IPS-15b (cell line): ENCODE results near the gene CACNA1C.

Source experiments
- H3K27me3 ChIP-seq: one replicate; pipeline ENCODE4 v1.6.1; 2013; ENCODE audit warnings: low read length; ENCODE audit not compliant: control insufficient read depth, insufficient read depth
- H3K36me3 ChIP-seq: one replicate; pipeline ENCODE4 v1.6.1; 2013; ENCODE audit warnings: low read length; ENCODE audit not compliant: control insufficient read depth, insufficient read depth
- H3K4me1 ChIP-seq: one replicate; pipeline ENCODE4 v1.6.1; 2013; ENCODE audit warnings: mild to moderate bottlenecking, low read length; ENCODE audit not compliant: control insufficient read depth, insufficient read depth
- H3K4me3 ChIP-seq: one replicate; pipeline ENCODE4 v1.5.1; 2013; ENCODE audit warnings: low read depth, low read length
- H3K9ac ChIP-seq: one replicate; pipeline ENCODE4 v1.6.1; 2013; ENCODE audit warnings: low read depth, mild to moderate bottlenecking, low read length
- H3K9me3 ChIP-seq: one replicate; pipeline ENCODE4 v1.6.1; 2013; ENCODE audit warnings: mild to moderate bottlenecking, low read length; ENCODE audit not compliant: control insufficient read depth, insufficient read depth

Gene CACNA1C

DNA sequence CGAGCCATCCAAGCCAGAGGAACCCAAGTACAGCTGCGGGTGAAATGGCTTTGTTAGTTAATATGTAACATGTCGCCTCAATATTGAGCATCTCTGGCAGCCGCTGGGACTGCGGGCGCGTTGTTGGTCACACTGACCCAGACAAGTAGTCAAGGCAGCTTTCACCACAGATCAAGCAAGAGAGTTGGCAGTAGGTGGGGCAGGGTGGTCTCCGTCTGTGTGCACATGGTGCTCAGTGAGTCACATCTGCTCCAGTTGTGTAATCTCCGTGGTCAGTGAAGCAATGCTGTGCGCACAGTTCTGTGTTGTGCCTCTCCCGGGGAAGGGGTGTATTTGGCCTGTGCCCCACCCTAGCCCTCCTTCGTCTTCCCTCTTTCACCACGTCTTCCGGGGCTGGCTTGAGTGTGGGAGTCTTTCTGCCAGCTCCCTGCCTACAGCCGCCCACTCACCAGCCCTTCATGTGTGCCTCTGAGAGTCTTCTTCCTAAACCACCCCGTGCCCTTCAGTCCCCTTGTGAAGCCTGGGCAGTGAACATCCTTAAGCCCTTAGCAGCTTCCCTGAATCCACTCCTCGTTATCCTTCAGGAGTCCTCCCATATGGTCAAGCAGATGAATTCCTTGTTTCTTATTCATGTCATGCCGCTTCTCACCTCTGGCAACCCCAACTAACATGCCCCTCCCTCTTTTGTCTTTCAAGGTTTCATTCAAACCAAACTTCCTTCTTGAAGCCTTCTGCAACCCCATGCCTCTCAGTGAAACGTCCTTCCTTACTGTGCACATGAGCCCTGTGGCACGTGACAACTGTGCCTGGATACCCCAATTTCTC, 242.1 kb downstream of the CACNA1C start:
- Histone ChIP-seq H3K9me3 (no peaks in the 10 kb centered on the region), H3K36me3 (no peaks in the 10 kb centered on the region), H3K27me3 (no peaks in the 10 kb centered on the region), H3K4me3 (no peak overlapping the region), H3K9ac (no peak overlapping the region), H3K4me1 (no peaks in the 10 kb centered on the region)

- Histone ChIP-seq H3K9ac (no peak overlapping the region), H3K4me1 (no peaks in the 10 kb centered on the region), H3K27me3 (no peaks in the 10 kb centered on the region), H3K4me3 (no peak overlapping the region), H3K36me3 (no peaks in the 10 kb centered on the region), H3K9me3 (no peaks in the 10 kb centered on the region)
Measured at GRCh38 chr12:2295941-2296461, 243.2 kb downstream of the CACNA1C start.

GRCh38 chr12:2297004-2297403, 244.2 kb downstream of the CACNA1C start:
- H3K4me3 ChIP-seq: no peak overlapping the region
- no peak overlapping the region for H3K9ac ChIP-seq
- no peaks in the 10 kb centered on the region for H3K9me3 ChIP-seq
- H3K36me3 ChIP-seq: no peaks in the 10 kb centered on the region
- H3K4me1 ChIP-seq: peaks cover 2% of the 10 kb centered on the region
- no peaks in the 10 kb centered on the region for H3K27me3 ChIP-seq

- Histone ChIP-seq H3K9me3 (no peaks in the 10 kb centered on the region), H3K9ac (no peak overlapping the region), H3K27me3 (no peaks in the 10 kb centered on the region), H3K4me1 (peaks cover 2% of the 10 kb centered on the region), H3K36me3 (no peaks in the 10 kb centered on the region), H3K4me3 (no peak overlapping the region)
Measured at GRCh38 chr12:2297658-2298057, 244.9 kb downstream of the CACNA1C start.

- Histone ChIP-seq H3K9me3 (no peaks in the 10 kb centered on the region), H3K9ac (no peak overlapping the region), H3K4me3 (no peak overlapping the region), H3K36me3 (no peaks in the 10 kb centered on the region), H3K27me3 (no peaks in the 10 kb centered on the region), H3K4me1 (peaks cover 2% of the 10 kb centered on the region)
Measured at GRCh38 chr12:2298556-2299200, 245.9 kb downstream of the CACNA1C start.

DNA sequence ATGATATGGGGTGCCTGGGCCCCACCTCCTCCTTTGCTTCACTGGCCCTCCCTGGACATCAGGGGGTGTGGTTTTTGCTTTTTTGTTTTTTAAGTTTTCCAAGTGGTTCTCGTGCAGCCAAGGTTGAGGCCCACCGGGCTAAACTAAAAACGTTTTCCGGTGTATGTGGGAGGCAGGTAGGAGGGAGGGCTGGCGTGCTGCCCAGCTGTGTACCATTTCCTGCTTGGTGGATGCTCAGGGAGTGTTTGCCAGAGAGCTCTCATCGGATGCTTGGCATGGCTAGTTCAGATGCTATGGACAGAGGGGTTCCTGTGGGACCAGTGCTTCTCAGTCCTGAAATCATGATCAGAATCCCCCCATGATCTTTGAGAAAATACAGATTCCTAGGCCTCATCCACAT, 246.4 kb downstream of the CACNA1C start:
- no peak overlapping the region for H3K4me3 ChIP-seq
- peaks cover 2% of the 10 kb centered on the region for H3K4me1 ChIP-seq
- no peak overlapping the region for H3K9ac ChIP-seq
- H3K27me3 ChIP-seq: no peaks in the 10 kb centered on the region
- H3K9me3 ChIP-seq: no peaks in the 10 kb centered on the region
- no peaks in the 10 kb centered on the region for H3K36me3 ChIP-seq

DNA sequence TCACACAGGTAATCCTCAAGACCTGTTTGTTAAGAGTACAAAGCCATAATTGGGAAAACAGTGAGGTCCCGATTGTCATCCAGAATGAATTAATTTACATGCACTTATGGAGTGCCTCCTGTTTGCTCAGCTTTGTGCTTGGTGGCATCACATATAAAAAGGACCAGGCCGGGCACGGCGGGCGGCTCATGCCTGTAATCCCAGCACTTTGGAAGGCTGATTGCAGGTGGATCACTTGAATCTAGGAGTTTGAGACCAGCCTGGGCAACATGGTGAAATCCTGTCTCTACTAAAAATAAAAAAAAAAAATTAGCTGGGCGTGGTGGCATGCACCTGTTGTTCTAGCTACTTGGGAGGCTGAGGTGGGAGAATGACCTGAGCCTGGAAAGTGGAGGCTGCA, 247.4 kb downstream of the CACNA1C start:
- Histone ChIP-seq H3K4me1 (peaks cover 2% of the 10 kb centered on the region), H3K9ac (no peak overlapping the region), H3K36me3 (no peaks in the 10 kb centered on the region), H3K27me3 (no peaks in the 10 kb centered on the region), H3K4me3 (no peak overlapping the region), H3K9me3 (no peaks in the 10 kb centered on the region)

- Histone ChIP-seq H3K9ac (no peak overlapping the region), H3K36me3 (no peaks in the 10 kb centered on the region), H3K9me3 (no peaks in the 10 kb centered on the region), H3K27me3 (no peaks in the 10 kb centered on the region), H3K4me1 (peaks cover 4% of the 10 kb centered on the region), H3K4me3 (no peak overlapping the region)
Measured at GRCh38 chr12:2300886-2301285, 248.1 kb downstream of the CACNA1C start.

DNA sequence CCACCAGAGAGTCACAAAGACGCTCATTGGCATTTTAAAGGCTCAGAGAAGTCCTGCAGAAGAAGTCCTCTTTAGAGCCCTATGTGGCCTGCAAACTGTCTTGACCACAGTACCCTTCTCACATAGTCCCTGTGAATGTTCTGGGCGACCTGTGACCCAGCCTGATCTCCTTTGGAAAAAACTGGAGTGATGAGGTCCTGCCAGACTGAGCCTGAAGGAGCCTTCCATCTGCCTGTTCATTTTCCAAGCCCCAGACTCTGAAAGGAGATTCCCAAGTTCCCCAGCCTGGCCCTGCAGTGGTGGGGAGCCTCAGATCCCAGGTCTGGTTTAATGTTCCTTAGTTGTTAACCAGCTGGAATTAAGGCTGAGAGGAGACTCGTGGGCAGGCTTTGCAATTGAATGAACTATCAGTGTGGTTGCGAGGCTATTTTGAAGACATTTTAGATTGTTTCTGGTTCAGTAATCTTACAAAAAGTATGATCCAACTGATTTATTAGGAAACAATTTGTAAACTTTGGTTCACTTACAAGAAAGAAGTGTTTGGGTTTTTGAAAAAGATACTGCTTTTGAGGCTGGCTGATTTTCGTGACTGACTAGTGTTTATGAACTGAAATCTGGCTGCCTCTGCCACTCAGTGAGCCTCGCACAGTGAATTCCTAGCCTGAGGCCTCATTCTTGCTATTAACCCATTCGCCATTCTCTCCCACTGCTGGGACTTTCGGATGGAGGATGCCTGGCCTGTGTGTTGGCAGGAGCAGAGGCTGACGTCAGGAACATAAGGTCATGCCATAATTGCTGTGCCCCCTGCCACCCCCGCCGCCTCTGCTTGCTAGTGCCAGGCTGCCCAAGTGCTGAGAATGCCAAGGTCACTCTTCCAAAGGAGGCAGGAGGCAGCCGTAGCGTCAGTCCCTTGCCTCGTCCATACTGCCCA, 249.0 kb downstream of the CACNA1C start:
- no peak overlapping the region for H3K9ac ChIP-seq
- H3K9me3 ChIP-seq: no peaks in the 10 kb centered on the region
- peaks cover 11% of the 10 kb centered on the region for H3K4me1 ChIP-seq
- no peaks in the 10 kb centered on the region for H3K27me3 ChIP-seq
- H3K36me3 ChIP-seq: no peaks in the 10 kb centered on the region
- H3K4me3 ChIP-seq: no peak overlapping the region

GRCh38 chr12:2302711-2303580, 250.2 kb downstream of the CACNA1C start:
- Histone ChIP-seq H3K4me3 (no peak overlapping the region), H3K27me3 (no peaks in the 10 kb centered on the region), H3K9ac (no peak overlapping the region), H3K4me1 (peaks cover 21% of the 10 kb centered on the region), H3K9me3 (no peaks in the 10 kb centered on the region), H3K36me3 (no peaks in the 10 kb centered on the region)

DNA sequence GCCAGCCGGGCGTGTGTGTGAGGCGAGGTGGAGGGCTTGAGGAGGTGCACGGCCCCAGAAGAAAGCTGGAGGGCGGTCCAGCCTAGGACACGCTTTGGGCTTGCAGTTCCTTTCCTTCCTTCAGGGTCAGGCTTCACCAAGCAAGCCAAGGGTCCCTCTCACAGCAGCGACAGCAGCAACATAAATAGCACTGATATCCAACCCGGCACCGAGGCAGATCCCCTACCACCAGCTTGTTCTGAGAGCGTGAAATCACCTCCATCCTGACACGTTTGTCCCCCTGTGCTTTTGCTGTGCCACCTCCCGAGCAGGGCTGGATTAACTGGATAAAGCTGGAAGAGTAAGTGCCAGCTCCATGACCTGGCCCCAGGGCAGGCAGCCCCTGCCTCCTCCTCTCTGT, 251.4 kb downstream of the CACNA1C start:
- Histone ChIP-seq H3K9me3 (no peaks in the 10 kb centered on the region), H3K9ac (no peak overlapping the region), H3K36me3 (no peaks in the 10 kb centered on the region), H3K27me3 (no peaks in the 10 kb centered on the region), H3K4me3 (no peak overlapping the region), H3K4me1 (peaks cover 21% of the 10 kb centered on the region)
